Measurements from ENCODE around the gene RNU6-9.
"Not testable (repeated sequence)": the region's sequence is repeated elsewhere in the genome, so short reads cannot be mapped to it uniquely, and the experiment has no call there.

The RNU6-9 gene

GRCh38 chr19:861756-862580 lies 31.3 kb upstream of the RNU6-9 start:
- DNase-seq (ENCODE audit: low read depth), result peak; percentile 49

GRCh38 chr19:862581-863314 lies 30.5 kb upstream of the RNU6-9 start:
- peak; percentile 68 for DNase-seq (ENCODE audit: low read depth)

GRCh38 chr19:863315-863620 lies 30.0 kb upstream of the RNU6-9 start:
- no peak for DNase-seq (ENCODE audit: low read depth)

GRCh38 chr19:866769-867300 lies 26.4 kb upstream of the RNU6-9 start:
- no peak for DNase-seq (ENCODE audit: low read depth)

GRCh38 chr19:867301-867793 lies 25.9 kb upstream of the RNU6-9 start:
- DNase-seq (ENCODE audit: low read depth), result no peak

- no peak for DNase-seq (ENCODE audit: low read depth)
Observed at GRCh38 chr19:867855-868457, 25.3 kb upstream of the RNU6-9 start.

GRCh38 chr19:868458-869244 lies 24.6 kb upstream of the RNU6-9 start:
- DNase-seq (ENCODE audit: low read depth), result no peak

GRCh38 chr19:869245-870177 lies 23.8 kb upstream of the RNU6-9 start:
- no peak for DNase-seq (ENCODE audit: low read depth)

- no peak for DNase-seq (ENCODE audit: low read depth)
Observed at GRCh38 chr19:870314-870713, 23.0 kb upstream of the RNU6-9 start.

GRCh38 chr19:870963-871401 lies 22.3 kb upstream of the RNU6-9 start:
- DNase-seq (ENCODE audit: low read depth), result no peak

GRCh38 chr19:871446-872265 lies 21.6 kb upstream of the RNU6-9 start:
- no peak for DNase-seq (ENCODE audit: low read depth)

GRCh38 chr19:872266-872951 lies 20.9 kb upstream of the RNU6-9 start:
- peak; percentile 71 for DNase-seq (ENCODE audit: low read depth)

GRCh38 chr19:873084-873483 lies 20.2 kb upstream of the RNU6-9 start:
- DNase-seq (ENCODE audit: low read depth), result peak; percentile 46

- DNase-seq (ENCODE audit: low read depth), result no peak
Observed at GRCh38 chr19:873561-874041, 19.7 kb upstream of the RNU6-9 start.

GRCh38 chr19:875265-875879 lies 17.9 kb upstream of the RNU6-9 start:
- DNase-seq (ENCODE audit: low read depth), result no peak

GRCh38 chr19:876089-876488 lies 17.2 kb upstream of the RNU6-9 start:
- DNase-seq (ENCODE audit: low read depth), result no peak

- no peak for DNase-seq (ENCODE audit: low read depth)
Observed at GRCh38 chr19:876780-877314, 16.4 kb upstream of the RNU6-9 start.

- DNase-seq (ENCODE audit: low read depth), result not testable (repeated sequence)
Observed at GRCh38 chr19:877992-878660, 15.2 kb upstream of the RNU6-9 start.

Data from activated T-cell treated with anti-CD3 and anti-CD28 coated beads for 24 hours (primary cell).